Panc1 (cell line): ENCODE measurements around the gene RHBDD1.

Experiments used
- POLR2AphosphoS5 ChIP-seq: IDR thresholded peaks from 2 replicates; pipeline ENCODE4 v1.6.1; 2012; ENCODE audit warnings: mild to moderate bottlenecking, low read depth, low read length, moderate library complexity
- REST ChIP-seq, 2 experiments: IDR thresholded peaks; 2 replicates each; pipeline ENCODE4 v1.6.1; 2011 to 2012; ENCODE audit warnings: low read depth in 2 of 2, control low read depth in 1 of 2, low read length in 1 of 2, mild to moderate bottlenecking in 1 of 2, moderate library complexity in 1 of 2; ENCODE audit not compliant: insufficient read depth in 1 of 2
- TCF7L2 ChIP-seq: IDR thresholded peaks from 2 replicates; pipeline ENCODE4 v1.6.1; 2011; ENCODE audit warnings: mild to moderate bottlenecking, low read depth, low read length, inconsistent platforms
- TF ChIP-seq, protein P1 (sequence below): fragments of 450-650 bp; IDR thresholded peaks from 2 replicates; pipeline ENCODE4 v1.5.1; 2017; ENCODE audit warnings: mild to moderate bottlenecking

DNA sequence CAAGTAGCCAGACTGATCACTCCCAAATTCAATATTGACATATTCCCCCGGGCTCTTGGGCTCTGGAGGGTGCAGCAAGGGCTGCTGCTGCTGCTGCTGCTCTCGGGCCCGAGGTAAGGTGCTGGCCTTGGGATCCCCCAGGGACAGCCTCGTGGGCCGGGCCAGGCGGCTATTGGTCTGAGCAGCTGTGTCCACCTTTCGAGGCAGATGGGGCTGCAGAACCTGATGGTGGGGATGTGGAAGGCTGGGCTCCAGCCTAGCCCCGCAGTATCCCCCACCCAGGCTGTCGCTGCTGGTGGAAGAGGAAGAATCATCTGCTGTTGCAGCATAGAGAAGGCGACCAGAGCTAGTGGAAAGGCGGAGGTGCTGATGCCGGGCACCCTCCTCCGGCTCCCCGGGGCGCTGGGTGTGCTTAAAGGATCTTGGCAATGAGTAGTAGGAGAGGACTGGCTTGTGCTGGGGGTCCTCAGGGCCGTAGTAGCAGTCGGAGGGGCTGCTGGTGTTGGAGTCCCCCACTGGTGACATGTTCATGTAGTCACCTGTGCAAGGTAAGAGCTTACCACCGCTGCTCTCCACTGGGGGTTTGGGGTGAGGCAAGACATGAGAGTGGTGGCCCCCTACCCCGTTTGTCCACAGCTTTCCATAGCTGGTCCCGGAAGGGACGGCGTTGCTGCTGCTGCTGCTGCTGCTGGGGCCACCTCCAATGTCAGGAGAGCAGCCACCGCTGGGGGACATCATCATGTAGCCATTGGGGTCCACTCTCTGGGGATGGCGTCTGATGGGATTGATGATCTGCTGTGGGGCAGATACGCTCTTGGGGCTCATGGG is 39.6 kb upstream of the RHBDD1 start:
- TF ChIP-seq, protein P1, sequence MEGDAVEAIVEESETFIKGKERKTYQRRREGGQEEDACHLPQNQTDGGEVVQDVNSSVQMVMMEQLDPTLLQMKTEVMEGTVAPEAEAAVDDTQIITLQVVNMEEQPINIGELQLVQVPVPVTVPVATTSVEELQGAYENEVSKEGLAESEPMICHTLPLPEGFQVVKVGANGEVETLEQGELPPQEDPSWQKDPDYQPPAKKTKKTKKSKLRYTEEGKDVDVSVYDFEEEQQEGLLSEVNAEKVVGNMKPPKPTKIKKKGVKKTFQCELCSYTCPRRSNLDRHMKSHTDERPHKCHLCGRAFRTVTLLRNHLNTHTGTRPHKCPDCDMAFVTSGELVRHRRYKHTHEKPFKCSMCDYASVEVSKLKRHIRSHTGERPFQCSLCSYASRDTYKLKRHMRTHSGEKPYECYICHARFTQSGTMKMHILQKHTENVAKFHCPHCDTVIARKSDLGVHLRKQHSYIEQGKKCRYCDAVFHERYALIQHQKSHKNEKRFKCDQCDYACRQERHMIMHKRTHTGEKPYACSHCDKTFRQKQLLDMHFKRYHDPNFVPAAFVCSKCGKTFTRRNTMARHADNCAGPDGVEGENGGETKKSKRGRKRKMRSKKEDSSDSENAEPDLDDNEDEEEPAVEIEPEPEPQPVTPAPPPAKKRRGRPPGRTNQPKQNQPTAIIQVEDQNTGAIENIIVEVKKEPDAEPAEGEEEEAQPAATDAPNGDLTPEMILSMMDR = no peak
- TF ChIP-seq TCF7L2 (no peak), REST (IDR thresholded peaks at IDR 0.05; ENCODE audit: insufficient read depth in 1 of 2, low read depth in 2 of 2, low read length in 1 of 2) (no peak), POLR2AphosphoS5 (no peak; the same call in 1 of the 2 replicates)
